NOMO-1 treated with dmso at 0.1 percent for 144 hours (cell line): Measurements from ENCODE around the gene RNF115.
A peak's percentile ranks its signal among the peaks of the same experiment; 100 is the strongest.
"Not testable (repeated sequence)": the region's sequence is repeated elsewhere in the genome, so short reads cannot be mapped to it uniquely, and the experiment has no call there.

Experiments
- DNase-seq: peaks from one replicate; lab custom pipeline; 2025; ENCODE audit not compliant: unreplicated experiment; lab: John Stamatoyannopoulos, UW

RNF115 gene

GRCh38 chr1:145823565-145824498 lies at the start of gene RNF115, which contains the start of gene POLR3C:
TSS of gene RNF115 (minus strand) at chr1:145824095. CDS start at chr1:145823873, 222 bp downstream.
TSS of gene POLR3C (plus strand) at chr1:145824200. CDS start at chr1:145825777, 1,577 bp downstream.
- DNase-seq, result peak; percentile 95

- DNase-seq, result peak; percentile 42
These were observed 48.4 kb upstream of the RNF115 start for GRCh38 chr1:145871994-145872924.

- DNase-seq, result no peak
These were observed 44.3 kb upstream of the RNF115 start for GRCh38 chr1:145868232-145868631.

- no peak for DNase-seq
These were observed 39.6 kb upstream of the RNF115 start for GRCh38 chr1:145863282-145864018.

- peak; percentile 79 for DNase-seq
These were observed 35.7 kb upstream of the RNF115 start for GRCh38 chr1:145859491-145860023.

- peak; percentile 91 for DNase-seq
These were observed 35.1 kb upstream of the RNF115 start, which contains the start of gene PIAS3 for GRCh38 chr1:145858901-145859490. TSS of gene PIAS3 (minus strand) at chr1:145859081. CDS start at chr1:145858990, 91 bp downstream.

GRCh38 chr1:145858238-145858900 lies 34.5 kb upstream of the RNF115 start:
- no peak for DNase-seq

GRCh38 chr1:145857170-145857569 lies 33.3 kb upstream of the RNF115 start:
- no peak for DNase-seq

GRCh38 chr1:145855426-145855948 lies 31.6 kb upstream of the RNF115 start:
- no peak for DNase-seq

- DNase-seq, result no peak
These were observed 25.7 kb upstream of the RNF115 start for GRCh38 chr1:145849356-145850160.

GRCh38 chr1:145847827-145848226 lies 23.9 kb upstream of the RNF115 start:
- no peak for DNase-seq

GRCh38 chr1:145846201-145846612 lies 22.3 kb upstream of the RNF115 start:
- DNase-seq, result no peak

- peak; percentile 37 for DNase-seq
These were observed 21.7 kb upstream of the RNF115 start, which contains the start of gene NUDT17 for GRCh38 chr1:145845514-145846161. TSS of gene NUDT17 (plus strand) at chr1:145845630. CDS start at chr1:145845641, 11 bp downstream.

- peak; percentile 69 for DNase-seq
These were observed 21.2 kb upstream of the RNF115 start for GRCh38 chr1:145845144-145845513.

- no peak for DNase-seq
These were observed 19.1 kb upstream of the RNF115 start for GRCh38 chr1:145843031-145843430.

GRCh38 chr1:145837656-145838055 lies 13.8 kb upstream of the RNF115 start:
- no peak for DNase-seq

GRCh38 chr1:145830810-145831209 lies 6.9 kb upstream of the RNF115 start:
- not testable (repeated sequence) for DNase-seq
